HG03135 (cell line): ENCODE data around the gene CEP112.

Experiments used
- ATAC-seq: cut with Tn5 transposase; IDR thresholded peaks from one replicate; pipeline ENCODE4 v1.9.1; 2021; ENCODE audit warnings: mild to moderate bottlenecking, moderate library complexity; ENCODE audit not compliant: unreplicated experiment

Gene CEP112

DNA sequence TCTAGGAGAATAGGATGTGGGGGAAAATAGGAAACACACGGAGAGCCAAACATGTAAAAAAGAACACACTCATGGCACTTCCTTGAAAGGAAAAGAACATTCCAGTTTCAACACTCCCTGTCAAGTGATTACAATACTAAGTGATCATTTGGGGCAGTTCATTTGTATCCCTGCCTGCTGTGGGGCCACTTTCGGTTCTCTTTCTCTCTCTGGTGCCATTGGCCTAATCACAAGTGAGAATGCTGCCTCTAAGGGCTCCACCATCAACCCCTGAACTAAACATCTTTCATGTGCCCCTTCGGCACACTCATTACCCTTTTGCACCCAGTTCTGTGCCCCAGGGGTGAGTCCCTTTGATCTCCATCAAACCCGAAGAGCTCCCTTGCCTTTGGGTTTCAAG lies 197.3 kb downstream of the CEP112 start:
- ATAC-seq = no peak

DNA sequence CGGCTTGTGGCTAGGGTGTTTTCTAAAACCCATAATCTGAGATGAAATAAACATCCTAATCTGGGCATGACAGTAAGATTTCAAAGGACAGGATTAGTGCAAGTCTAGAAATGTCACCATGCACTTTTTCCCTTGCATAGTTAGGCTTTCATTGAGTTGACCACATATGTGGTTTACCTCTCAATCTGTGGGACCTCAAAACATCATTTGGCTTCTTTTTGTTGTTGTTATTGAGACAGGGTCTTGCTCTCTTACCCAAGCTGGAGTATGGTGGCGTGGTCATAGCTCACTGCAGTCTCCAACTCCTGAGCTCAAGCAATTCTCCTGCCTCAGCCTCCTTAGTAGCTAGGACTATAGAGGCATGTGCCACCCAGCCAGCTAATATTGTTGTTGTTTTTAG lies 197.8 kb downstream of the CEP112 start:
- ATAC-seq = no peak

DNA sequence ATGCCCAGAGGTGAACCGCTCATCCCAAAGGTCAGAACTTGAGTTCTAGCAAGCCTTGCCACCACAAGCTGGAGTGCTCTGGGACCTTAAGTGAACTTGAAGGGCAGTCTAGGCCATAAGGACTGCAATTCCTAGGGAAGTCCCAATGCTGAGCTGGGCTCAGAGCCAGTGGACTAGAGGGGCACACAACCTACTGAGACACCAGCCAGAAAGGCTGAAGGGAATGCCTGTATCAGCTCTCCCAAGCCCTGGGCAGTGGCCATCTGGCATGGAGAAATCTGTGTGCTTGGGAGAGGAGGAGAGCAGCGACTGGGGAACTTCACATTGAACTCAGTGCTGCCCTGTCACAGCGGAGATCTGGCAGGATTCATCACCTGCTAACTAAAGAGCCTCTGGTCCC lies 201.3 kb downstream of the CEP112 start:
- no peak for ATAC-seq

DNA sequence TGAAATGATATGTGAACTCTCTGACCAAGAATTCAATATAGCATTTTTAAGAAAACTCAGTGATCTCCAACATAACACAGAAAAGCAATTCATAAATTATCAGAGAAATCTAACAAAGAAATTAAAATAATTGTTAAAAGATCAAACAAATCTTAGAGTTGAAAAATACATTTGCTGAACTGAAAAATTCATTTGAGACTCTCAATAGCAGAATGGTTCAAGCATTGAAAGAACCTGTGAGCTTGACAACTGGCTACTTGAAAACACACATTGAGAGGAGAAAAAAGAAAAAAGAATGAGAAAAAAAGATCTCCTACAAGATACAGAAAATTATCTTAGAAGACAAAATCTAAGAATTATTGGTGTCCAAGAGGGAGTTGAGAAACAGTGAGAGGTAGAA lies 203.5 kb downstream of the CEP112 start:
- ATAC-seq = no peak

DNA sequence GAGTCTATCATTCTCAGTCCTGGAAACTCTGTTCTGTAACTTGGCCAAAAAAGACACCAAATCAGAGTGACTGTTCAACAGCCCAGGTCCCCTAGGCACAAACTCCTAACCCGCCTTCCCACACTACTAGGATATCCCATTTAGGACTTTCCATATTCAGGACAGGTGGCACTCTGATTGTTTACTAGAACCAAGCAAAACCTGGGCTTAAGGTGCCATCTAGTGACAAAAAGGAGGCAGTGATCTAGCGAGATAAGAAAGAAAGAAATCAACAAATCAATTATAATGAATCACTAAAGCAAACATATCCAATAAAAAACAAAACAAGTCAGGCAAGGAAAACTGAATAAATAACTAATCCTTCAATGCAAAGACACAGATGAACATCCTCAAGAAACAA lies 203.9 kb downstream of the CEP112 start:
- no peak for ATAC-seq

DNA sequence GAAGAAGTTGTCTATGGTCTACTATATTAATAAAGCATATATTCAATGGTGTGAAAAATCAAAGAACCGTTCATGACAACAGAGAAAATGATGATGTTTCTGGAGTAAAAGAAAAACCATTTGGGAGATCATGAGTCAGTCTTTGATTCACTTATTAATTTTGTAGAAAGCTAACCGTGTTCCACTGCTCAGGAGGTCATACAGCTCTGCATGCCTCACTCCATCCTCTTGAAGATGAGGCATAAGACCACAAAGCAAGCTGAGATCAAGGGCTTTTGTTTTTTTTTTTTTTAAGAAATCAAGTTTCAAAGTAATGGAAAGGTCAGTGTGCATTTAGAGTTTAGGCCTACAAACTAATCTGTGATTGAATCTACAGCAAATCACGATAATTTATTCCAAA lies 206.4 kb downstream of the CEP112 start:
- ATAC-seq = no peak

DNA sequence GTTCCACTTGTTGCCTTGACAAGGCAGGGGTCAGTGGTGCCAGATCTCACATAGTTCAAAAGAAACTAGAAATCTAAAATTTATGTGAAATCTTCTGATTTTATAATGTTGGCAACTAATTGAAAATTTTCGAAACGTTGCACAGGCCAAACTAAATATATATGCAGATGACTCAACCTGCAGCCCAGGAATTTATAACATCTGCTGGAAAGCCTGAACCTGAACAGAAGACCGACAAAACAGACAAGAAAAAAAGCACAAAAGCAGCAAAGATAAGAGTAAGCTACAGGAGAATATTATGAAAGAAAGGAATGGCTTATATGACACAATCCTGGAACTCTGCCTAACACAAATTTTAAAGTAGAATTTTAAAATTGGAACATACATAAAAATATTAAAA lies 207.6 kb downstream of the CEP112 start:
- no peak for ATAC-seq

DNA sequence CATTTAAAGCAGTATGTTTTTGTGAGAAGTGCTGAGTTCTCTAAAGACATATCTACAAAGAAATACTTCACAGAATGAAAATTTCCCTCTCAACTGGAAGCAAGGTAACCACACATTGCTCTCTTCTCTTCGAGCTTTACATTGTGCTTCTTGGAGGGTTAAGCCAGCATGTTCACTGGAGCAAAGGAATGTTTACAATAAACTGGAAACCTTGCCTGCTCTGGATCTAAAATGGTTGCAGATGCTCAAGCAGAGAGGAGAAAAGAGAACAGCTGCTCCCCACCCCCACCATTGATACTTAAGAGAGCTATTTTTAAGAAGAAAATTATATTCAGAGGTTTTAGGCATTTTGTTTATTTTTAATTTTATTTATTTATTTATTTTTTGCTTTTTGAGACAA lies 213.1 kb downstream of the CEP112 start:
- ATAC-seq = no peak

DNA sequence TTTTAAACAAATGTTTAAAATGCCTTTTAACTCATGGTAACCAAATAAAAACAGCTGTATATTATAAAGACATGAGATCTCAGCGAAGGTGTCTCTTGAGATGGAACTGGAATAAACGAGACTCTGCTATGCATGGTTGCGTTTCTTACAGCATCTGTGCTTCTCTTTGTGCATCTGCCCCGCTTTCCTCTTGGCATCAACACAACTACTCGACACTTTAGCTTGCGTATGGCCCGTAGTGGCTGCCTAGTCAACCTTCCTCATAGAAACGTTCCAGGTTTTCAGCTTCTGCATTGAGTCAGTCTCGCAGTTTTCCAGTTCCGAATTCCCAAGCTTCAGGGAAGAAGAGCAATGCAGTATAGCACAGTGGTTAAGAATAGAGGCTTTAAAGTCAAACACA lies 214.9 kb downstream of the CEP112 start:
- ATAC-seq = no peak

DNA sequence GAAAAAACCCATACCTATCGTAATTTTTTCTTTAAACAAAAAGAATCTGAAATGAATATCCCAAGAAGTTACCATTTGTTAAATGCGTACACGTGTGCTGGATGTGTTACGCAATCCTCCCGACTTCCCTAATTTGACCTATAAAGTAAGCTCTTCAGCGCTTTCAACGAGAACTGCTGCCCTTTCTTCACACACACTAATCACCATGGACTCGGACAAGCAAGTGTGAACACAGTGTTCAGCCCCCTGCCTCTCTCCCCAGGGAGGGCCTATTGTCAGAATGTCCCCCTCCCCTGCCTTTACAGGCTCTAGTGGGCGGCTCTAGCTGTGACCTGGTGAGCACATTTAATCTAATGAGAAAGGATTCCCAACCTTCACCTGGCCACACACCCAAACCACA lies 216.1 kb downstream of the CEP112 start:
- ATAC-seq = no peak

DNA sequence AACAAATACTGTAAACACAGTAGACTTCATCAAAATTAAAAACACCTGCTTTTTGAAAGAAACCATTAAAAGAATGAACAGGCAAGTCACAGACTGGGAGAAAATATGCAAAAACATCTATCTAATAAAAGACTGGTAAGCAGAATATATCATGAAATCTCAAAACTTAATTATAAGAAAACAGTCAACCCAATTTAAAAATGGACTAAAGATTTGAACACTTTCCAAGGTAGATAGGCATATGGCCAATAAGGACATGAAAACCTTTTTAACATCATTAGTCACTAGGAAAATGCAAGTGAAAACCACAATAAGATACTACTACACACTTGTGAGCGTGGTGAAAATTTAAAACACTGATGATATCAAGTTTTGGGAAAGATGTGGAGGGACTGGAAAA lies 218.7 kb downstream of the CEP112 start:
- no peak for ATAC-seq

DNA sequence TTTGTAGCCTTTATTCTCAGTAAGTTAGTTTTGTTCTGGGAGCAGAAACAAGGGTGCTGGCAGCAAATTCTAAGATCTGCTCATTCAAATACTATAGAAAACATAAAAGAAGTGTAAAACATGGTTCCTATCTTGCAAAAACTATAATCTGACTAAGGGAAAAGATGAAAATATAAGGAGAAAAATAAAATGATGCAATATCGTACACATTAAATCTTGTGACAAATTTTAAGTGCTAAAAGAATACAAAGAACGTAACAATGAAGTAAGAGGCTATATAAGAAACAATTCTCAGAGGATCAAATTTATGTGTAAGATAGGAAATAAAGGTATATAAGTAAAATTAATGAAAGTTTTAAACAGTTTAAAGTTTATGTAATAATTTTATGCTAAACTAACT lies 224.6 kb downstream of the CEP112 start:
- ATAC-seq = no peak

DNA sequence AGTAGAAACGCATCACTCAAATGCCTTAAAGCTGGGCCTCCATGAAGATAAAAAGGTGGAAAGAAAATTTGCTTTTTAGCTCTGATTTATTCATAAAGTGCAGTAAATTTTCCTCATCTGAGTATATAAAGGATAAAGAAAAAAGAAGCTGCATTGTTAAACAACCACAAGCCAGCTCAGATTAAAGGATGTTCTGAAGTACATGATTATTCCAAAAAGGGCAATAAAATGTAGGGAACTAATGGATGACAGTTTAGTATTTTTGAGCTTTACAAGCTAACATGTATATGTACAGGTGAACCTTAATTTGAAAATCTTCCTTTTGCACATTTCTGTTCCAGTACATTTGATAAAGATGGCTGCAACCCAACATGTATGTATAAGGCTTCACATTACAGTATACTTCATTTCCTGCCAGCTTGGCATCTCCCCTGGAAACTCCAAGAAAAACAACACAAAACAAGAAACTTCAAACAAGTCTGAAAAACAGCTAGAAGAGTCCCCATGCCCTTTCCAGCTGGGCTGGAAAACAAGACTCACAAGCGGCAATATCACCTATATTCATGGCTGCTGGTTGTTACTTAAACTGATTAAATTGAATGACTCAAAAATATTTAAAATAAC lies 225.7 kb downstream of the CEP112 start:
- no peak for ATAC-seq

DNA sequence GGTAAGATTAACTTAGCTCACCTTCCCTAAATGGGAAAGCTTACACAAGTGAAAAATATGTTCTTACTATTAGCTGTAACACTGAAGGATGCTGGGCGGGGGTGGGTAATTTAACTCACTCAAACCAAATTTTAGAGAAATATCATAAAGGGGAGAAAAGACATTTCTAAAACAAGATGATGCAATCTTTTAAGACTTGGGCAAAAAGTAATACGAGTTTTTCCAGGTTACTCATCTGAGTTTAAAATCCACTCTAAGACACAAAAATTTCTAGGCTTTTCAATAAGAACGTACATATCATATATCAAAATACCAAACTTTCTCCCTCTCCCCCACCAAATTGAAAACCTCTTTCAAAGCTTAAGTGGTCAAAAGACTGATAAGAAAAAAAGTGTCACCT lies 228.8 kb downstream of the CEP112 start:
- ATAC-seq = no peak

DNA sequence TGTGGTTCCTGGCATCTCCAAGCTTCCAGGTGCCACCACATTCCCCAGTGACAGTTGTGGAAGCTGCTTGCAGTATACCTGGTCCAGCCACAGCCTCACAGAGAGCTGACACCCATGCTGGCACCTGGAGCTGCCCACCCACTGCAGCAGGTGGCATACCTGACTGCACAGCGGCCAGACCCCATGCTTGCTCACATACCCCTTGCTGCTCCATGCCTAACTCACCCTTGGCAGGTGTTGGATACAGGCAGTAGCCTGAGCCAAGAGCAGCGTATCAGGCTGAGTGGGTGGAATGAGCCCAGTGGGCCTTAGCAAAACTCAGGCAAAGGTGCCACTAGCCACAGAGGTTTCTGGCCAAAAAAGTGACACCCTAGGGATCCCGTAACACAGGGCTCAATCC lies 232.3 kb downstream of the CEP112 start:
- ATAC-seq = no peak

DNA sequence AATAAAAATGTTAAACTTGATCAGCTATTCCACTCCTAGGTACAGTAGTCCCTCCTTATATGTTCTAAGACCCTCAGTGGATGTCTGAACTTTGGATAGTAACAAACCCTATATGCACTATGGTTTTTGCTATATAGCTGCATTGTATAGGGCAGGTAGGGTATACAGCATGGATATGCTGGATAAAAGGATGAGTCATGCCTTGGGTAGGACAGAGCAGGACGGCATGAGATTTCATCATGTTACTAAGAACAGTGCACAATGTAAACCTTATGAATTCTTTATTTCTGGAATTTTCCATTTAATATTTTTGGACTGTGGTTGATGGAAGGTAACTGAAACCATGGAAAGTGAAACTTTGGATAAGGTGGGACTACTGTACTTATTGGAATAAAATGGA lies 235.1 kb downstream of the CEP112 start:
- ATAC-seq = no peak

DNA sequence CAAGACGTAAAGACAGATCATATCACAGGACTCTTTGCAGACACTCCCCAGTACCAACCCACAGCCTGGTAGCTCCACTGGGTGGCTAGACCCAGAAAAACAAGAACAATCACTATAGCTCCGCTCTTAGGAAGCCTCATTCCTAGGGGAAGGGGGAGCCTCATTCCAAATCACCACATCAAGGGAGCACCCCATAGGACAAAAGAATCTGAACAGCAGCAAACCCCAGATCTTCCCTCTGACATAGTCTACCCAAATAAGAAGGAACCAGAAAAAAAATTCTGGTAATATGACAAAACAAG lies 237.8 kb downstream of the CEP112 start:
- ATAC-seq = no peak

DNA sequence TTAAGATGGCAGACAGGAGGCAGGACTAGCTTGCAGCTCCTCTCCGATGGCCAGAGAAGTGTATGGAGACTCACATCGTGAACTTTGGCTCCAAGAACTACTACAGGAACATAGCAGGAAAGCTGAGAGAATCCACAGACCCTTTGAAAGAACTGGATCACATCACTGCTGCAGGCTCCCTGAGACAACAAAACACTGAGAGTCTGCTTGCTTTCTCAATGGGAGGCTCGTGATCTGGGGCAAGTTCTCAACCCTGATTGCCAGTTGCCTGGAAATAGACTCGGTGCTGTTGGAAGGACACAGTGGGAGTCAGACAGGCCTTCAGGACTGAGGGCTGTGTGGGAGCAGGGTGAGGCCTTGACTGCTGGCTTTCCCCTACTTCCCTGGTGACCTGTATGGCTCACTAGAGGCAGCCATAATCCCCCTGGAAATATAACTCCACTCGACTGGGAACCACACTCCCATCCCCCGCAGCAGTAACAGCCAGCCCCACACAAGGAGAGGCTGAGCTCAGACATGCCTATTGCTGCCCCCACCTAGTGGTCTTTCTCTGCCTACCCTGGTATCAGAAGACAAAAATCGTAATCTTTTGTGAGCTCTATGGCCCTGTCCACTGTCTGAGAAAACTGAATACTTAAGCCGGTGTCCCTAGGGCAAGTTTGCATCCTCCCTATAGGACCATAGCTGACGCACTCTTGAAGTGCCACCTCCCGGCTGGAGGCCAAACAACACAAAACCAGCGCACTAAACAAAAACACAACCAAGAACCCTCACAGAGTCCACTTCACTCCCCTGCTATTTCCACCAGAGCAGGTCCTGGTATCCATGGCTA lies 238.4 kb downstream of the CEP112 start:
- no peak for ATAC-seq

DNA sequence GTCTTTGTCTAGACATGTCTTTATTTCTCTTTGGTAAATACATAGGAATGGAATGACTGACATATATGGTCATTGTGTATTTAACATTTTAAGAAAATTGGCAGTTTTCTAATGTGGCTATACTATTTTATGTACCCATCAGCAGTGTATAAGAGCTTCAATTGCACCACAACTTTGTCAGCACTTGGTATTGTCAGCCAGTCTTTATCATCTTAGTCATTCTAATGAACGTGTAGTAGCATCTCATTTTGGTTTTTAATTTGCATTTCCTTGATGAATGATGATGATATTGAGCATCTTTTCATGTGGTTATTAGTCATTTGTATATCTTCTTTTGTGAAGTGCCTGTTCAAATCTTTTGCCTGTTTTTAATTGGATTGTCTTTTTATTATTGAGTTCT lies 239.3 kb downstream of the CEP112 start:
- ATAC-seq = no peak

DNA sequence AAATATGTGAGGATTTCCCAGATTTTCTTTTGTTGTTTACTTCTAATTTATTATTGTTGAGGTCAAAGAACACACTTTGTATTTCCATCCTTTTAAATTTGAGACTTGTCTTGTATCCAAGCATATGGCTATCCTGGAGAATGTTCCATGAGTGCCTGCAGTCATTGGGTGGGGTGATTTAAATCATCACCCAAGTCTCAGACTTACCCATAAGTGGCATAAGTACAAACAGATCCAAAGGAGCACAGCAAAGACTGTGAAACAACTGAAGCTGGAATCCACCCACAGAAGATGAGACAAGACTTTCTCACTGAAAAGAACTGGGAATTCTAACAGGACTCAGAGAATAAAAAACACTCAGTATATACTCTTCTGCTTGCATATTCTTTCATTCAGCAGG lies 239.9 kb downstream of the CEP112 start:
- ATAC-seq = no peak

DNA sequence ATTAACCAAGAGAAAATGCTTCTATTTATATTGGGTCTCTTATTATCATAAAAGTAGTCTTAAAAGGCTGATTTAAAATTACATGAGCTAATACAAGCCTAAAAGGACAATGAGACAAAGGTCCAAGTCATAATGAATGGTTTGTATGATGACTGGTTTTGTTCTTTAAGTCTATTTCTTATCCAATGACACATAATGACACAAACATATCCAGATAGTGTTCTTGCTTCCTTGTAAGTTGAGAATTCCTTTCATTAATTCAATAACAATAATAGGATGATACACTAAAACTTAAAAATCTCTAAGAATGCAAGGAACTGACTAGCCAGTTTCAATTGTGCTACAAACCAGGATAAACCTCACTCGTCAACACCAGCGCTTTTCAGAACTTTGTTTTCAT lies 244.1 kb downstream of the CEP112 start:
- no peak for ATAC-seq

DNA sequence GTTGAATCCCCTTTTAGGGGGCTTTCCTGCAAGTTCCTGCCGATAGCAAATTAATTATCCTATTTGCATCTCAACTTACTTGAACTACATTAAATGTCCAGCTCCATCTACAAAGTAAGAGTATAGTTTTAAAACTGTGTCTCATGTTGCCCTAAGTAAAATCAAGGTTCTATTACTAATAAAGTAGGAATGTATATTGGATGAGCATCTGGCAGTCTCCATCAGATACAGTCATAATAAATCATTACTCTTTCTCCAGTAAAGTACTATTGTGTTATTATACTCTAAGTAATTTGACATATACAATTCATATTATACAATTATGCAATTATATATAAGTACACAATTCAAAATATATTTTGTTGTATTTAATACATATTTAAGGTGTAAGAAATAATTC lies 249.3 kb downstream of the CEP112 start:
- no peak for ATAC-seq

DNA sequence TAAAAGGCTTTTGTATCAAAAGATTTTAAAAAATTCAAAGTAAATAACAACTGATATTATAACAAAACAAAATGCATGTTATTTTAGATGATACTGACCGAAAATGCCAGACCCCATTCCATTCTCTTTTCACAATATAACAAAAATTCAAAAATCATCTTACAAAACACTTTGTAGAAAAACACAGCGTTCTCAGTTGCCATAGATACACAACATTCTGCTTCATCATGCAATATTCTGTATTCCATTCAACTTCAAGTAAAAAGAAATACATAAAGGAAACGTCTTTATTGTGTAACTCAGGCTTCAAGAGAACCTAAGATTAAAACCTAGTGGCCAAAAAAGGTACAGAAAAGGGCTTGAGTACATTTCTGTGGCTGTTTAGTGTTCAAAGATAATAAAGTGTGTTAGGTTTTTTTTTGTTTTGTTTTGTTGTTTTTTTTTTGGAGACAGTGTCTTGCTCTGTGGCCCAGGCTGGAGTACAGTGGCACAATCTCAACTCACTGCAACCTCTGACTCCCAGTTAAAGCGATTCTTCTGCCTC lies 250.5 kb downstream of the CEP112 start:
- no peak for ATAC-seq
